Measurements from ENCODE around the gene ITGAX. TPM values are rescaled to one million over a fixed set of nuclear protein-coding genes. Genes with fewer than 3 reads are reported as not detected.

The ITGAX gene
- total and polyA plus RNA-seq, 2 donors (not counting 1 experiment from before 2014, with no cell fraction given) = 48.0 to 78.8 TPM

GRCh38 chr16:31355431-31356100 lies 590 bp downstream of the ITGAX start:
- Histone ChIP-seq H3K9ac (ENCODE audit: low read length) (peak overlapping the region; percentile 52), H3K9me3 (ENCODE audit: control extremely low read depth in 1 of 3, control insufficient read depth in 2 of 3, insufficient read depth in 1 of 3, low read length in 2 of 3) (no peaks in the 10 kb centered on the region), H3K4me2 (replicated peaks; ENCODE audit: low read depth, low read length, poor library complexity, severe bottlenecking) (peak overlapping the region; percentile 62), H4K20me1 (ENCODE audit: control insufficient read depth, insufficient read depth, low read length, poor library complexity, severe bottlenecking) (no peaks in the 10 kb centered on the region), H3K27ac (ENCODE audit: low read length in 2 of 2) (peak overlapping the region; percentile 70 to 71), H3K27me3 (replicated peaks in 1 of 4; ENCODE audit: control extremely low read depth in 1 of 4, control insufficient read depth in 3 of 4, insufficient read depth in 4 of 4, low read length in 3 of 4) (no peaks in the 10 kb centered on the region), H3K79me2 (ENCODE audit: control insufficient read depth, insufficient read depth, low read length) (peaks cover 2% of the 10 kb centered on the region), H3K4me1 (ENCODE audit: control insufficient read depth in 2 of 2, insufficient read depth in 2 of 2, low read length in 2 of 2) (peaks cover 39 to 78% of the 10 kb centered on the region in 2 donors), H3K4me3 (ENCODE audit: control extremely low read depth in 1 of 5, extremely low read depth in 1 of 5, insufficient read depth in 1 of 5, low read depth in 2 of 5, low read length in 4 of 5) (peak overlapping the region; percentile 21 to 57 (median 40)), H2AFZ (ENCODE audit: insufficient read depth, low read depth, low read length, poor library complexity, severe bottlenecking) (peak overlapping the region; percentile 34), H3K36me3 (replicated peaks in 1 of 2; ENCODE audit: control extremely low read depth in 1 of 2, control insufficient read depth in 1 of 2, extremely low read depth in 1 of 2, insufficient read depth in 2 of 2, low read length in 1 of 2) (peaks cover 0 to 2% of the 10 kb centered on the region in 2 experiments)
- 84% methylated on average over 14 of the region's 14 CpGs for WGBS (ENCODE audit: insufficient coverage)
- CTCF ChIA-PET = interaction anchor here (1.8 kb wide), 1 partner anchor 22 kb away, joined by 8 read pairs; no protein-coding TSS in a partner anchor
- POLR2A ChIA-PET = interaction anchor here (1.5 kb wide), 1 partner anchor 24 kb away, joined by 5 read pairs; no protein-coding TSS in a partner anchor
- no peaks in the 10 kb centered on the region for H3K27me3 Mint-ChIP-seq
- ATAC-seq (ENCODE audit: low read depth) = no peak
- H3K27ac Mint-ChIP-seq = peak overlapping the region; percentile 93
- intact Hi-C loops (cut with micrococcal nuclease) = no loop called here
- TF ChIP-seq EZH2 (IDR thresholded peaks at IDR 0.05; ENCODE audit: borderline replicate concordance, insufficient read depth, low read depth, low read length, poor library complexity, severe bottlenecking) (no peak), CTCF (IDR thresholded peaks at IDR 0.05) (no peak)
- no peak for DNase-seq
- peaks cover 61% of the 10 kb centered on the region for H3K4me1 Mint-ChIP-seq
- H3K9me3 Mint-ChIP-seq (ENCODE audit: insufficient read depth) = no peaks in the 10 kb centered on the region
- H3K4me3 Mint-ChIP-seq = peak overlapping the region; percentile 79
